ENCODE measurements around the gene FAM118B. TPM values are rescaled to one million over a fixed set of nuclear protein-coding genes. Genes with fewer than 3 reads are reported as not detected.

Gene FAM118B
- total and polyA plus RNA-seq, 2 of the 4 experiments (the other 2 are of a cell fraction): 20.0 to 27.2 TPM

GRCh38 chr11:126169291-126169690 lies 42.3 kb upstream of the FAM118B start:
- no peak overlapping the region for H2AFZ ChIP-seq (replicated peaks; ENCODE audit: low read length, poor library complexity)
- H3K4me2 ChIP-seq (ENCODE audit: low read depth, low read length): no peak overlapping the region
- H2BK120ac ChIP-seq (ENCODE audit: low read depth, low read length): no peak overlapping the region
- CTCF ChIA-PET: no interaction called here
- no peak overlapping the region for H2BK15ac ChIP-seq (ENCODE audit: low read depth, low read length)
- H3K79me1 ChIP-seq (ENCODE audit: low read depth in 1 of 2, low read length in 2 of 2): no peaks in the 10 kb centered on the region
- intact Hi-C loops (cut with micrococcal nuclease) (no loop called here), dilution Hi-C loops (cut with HindIII; ENCODE audit: low sequenced_read_pairs, unreplicated experiment) (no loop called here), in situ Hi-C loops (cut with MboI; ENCODE audit: low sequenced_read_pairs) (no loop called here)
- H3K56ac ChIP-seq (ENCODE audit: extremely low read depth, insufficient read depth, low read length): no peak overlapping the region
- no peak overlapping the region for H3K9ac ChIP-seq (ENCODE audit: low read depth, low read length)
- no peaks in the 10 kb centered on the region; the same call in 1 of the 2 replicates for H3K4me1 ChIP-seq (ENCODE audit: control insufficient read depth, insufficient read depth, low read length)
- H3K27ac ChIP-seq (ENCODE audit: insufficient read depth, low read length): no peak overlapping the region
- no peak overlapping the region for H4K5ac ChIP-seq (ENCODE audit: low read depth, low read length)
- no peak overlapping the region for H3K4ac ChIP-seq (ENCODE audit: low read depth, low read length)
- no peaks in the 10 kb centered on the region for H3K9me1 ChIP-seq (ENCODE audit: insufficient read depth, low read length)
- DNase-seq: no peak
- H3K18ac ChIP-seq (ENCODE audit: low read depth, low read length): no peak overlapping the region
- no peak for ATAC-seq (ENCODE audit: low read depth)
- no peaks in the 10 kb centered on the region for H3K36me3 ChIP-seq (ENCODE audit: control insufficient read depth, insufficient read depth, low read length)
- BruUV-seq (replicated peaks): no TSS peak
- peaks cover 39% of the 10 kb centered on the region for H3K27me3 ChIP-seq (ENCODE audit: control insufficient read depth, insufficient read depth, low read length)
- no peak overlapping the region for H4K8ac ChIP-seq (ENCODE audit: low read depth in 2 of 2, low read length in 2 of 2)
- H3K4me3 ChIP-seq (ENCODE audit: insufficient read depth, low read depth, low read length): no peak overlapping the region
- no peaks in the 10 kb centered on the region for H3K9me3 ChIP-seq (ENCODE audit: control insufficient read depth, insufficient read depth, low read length)
- no peak overlapping the region for H3K23ac ChIP-seq (ENCODE audit: low read depth, low read length)
- POLR2A ChIA-PET (ENCODE audit: unreplicated experiment): no interaction called here
- H4K20me1 ChIP-seq (ENCODE audit: insufficient read depth, low read length): no peaks in the 10 kb centered on the region
- no peak overlapping the region for H2AK9ac ChIP-seq (replicated peaks; ENCODE audit: low read depth, low read length, poor library complexity)
- TF ChIP-seq POLR2A (IDR thresholded peaks at IDR 0.05; ENCODE audit: low read depth, low read length): no peak
- no peak for TF ChIP-seq RCOR1 (IDR thresholded peaks at IDR 0.05; ENCODE audit: insufficient replicate concordance, low read length)
- TF ChIP-seq SMC3 (IDR thresholded peaks at IDR 0.05; ENCODE audit: low read depth, low read length): no peak
- TF ChIP-seq MAZ (IDR thresholded peaks at IDR 0.05; ENCODE audit: borderline replicate concordance, low read depth, low read length): no peak
- no peak for TF ChIP-seq CEBPB (IDR thresholded peaks at IDR 0.05; ENCODE audit: low read depth, low read length)
- TF ChIP-seq, protein P1, sequence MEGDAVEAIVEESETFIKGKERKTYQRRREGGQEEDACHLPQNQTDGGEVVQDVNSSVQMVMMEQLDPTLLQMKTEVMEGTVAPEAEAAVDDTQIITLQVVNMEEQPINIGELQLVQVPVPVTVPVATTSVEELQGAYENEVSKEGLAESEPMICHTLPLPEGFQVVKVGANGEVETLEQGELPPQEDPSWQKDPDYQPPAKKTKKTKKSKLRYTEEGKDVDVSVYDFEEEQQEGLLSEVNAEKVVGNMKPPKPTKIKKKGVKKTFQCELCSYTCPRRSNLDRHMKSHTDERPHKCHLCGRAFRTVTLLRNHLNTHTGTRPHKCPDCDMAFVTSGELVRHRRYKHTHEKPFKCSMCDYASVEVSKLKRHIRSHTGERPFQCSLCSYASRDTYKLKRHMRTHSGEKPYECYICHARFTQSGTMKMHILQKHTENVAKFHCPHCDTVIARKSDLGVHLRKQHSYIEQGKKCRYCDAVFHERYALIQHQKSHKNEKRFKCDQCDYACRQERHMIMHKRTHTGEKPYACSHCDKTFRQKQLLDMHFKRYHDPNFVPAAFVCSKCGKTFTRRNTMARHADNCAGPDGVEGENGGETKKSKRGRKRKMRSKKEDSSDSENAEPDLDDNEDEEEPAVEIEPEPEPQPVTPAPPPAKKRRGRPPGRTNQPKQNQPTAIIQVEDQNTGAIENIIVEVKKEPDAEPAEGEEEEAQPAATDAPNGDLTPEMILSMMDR (conservative IDR thresholded peaks at IDR 0.05; ENCODE audit: low read depth, low read length): no peak
- no peak for TF ChIP-seq MAFK (IDR thresholded peaks at IDR 0.05; ENCODE audit: low read depth, low read length)
- no peak for TF ChIP-seq MXI1 (IDR thresholded peaks at IDR 0.05; ENCODE audit: borderline replicate concordance, low read depth, low read length)
- TF ChIP-seq RAD21 (IDR thresholded peaks at IDR 0.05; ENCODE audit: low read length): no peak
- TF ChIP-seq CHD1 (IDR thresholded peaks at IDR 0.05; ENCODE audit: low read depth, low read length): no peak
- TF ChIP-seq, protein P2, sequence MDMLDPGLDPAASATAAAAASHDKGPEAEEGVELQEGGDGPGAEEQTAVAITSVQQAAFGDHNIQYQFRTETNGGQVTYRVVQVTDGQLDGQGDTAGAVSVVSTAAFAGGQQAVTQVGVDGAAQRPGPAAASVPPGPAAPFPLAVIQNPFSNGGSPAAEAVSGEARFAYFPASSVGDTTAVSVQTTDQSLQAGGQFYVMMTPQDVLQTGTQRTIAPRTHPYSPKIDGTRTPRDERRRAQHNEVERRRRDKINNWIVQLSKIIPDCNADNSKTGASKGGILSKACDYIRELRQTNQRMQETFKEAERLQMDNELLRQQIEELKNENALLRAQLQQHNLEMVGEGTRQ (IDR thresholded peaks at IDR 0.05; ENCODE audit: low read depth, low read length): no peak
- no peak for TF ChIP-seq RFX5 (IDR thresholded peaks at IDR 0.05; ENCODE audit: low read depth, low read length)
- TF ChIP-seq NFE2L2 (IDR thresholded peaks at IDR 0.05; ENCODE audit: low read depth, low read length): no peak
- no peak for TF ChIP-seq ELK1 (IDR thresholded peaks at IDR 0.05; ENCODE audit: borderline replicate concordance, low read depth, low read length)
- TF ChIP-seq FOS (IDR thresholded peaks at IDR 0.05; ENCODE audit: low read depth, low read length): no peak
- TF ChIP-seq BHLHE40 (IDR thresholded peaks at IDR 0.05; ENCODE audit: low read depth, low read length): no peak
- H2AK5ac ChIP-seq (ENCODE audit: low read depth, low read length): no peak overlapping the region
- no peak overlapping the region for H2BK20ac ChIP-seq (ENCODE audit: low read depth, low read length)
- no peak overlapping the region for H4K91ac ChIP-seq (ENCODE audit: insufficient read depth, low read depth, low read length)
- no peak overlapping the region for H3K14ac ChIP-seq (replicated peaks; ENCODE audit: low read depth, low read length)
- no peak overlapping the region for H2BK5ac ChIP-seq (ENCODE audit: low read depth, low read length, poor library complexity, severe bottlenecking)
- WGBS, 2 experiments (ENCODE audit: extremely low coverage in 2 of 2, insufficient read length in 1 of 2): no CpG with 5 or more reads among the region's 3 CpGs
